ENCODE measurements around the gene MVB12B. TPM values are rescaled to one million over a fixed set of nuclear protein-coding genes. Genes with fewer than 3 reads are reported as not detected.
A peak's percentile ranks its signal among the peaks of the same experiment; 100 is the strongest.

The MVB12B gene
- total and polyA plus RNA-seq, 2 of the 4 experiments (the other 2 are of a cell fraction) = 2.0 to 4.0 TPM

DNA sequence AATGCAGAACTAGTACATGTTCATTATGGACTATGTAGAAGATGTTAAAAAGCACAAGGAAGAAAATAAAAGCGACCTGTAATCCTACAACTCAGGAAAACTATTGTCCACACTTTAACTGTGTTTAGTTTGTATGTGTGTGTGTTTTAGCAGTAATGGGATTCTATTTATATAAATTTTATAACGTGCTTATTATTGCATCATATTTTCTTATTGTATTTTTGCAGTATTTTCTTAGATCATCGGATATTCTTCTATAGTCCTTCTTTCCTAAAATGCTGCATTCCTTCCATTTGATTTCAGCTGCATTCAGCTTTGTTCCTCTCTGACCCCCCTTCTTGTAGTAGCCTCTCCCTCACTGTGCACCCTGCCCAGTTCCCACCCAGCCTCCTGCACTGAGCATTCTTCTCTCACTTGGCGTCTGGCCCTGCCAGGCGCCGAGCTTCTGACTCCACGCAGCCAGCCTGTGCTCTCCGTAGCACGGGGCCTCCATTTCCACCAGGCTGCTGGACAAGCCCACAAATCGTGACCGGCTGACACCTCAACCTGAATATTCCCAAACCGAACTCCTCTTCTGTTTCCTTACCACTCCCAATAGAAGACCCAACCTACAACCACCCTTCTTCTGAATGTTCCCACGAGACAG, 39.9 kb downstream of the MVB12B start:
- no peak overlapping the region for H3K14ac ChIP-seq (replicated peaks; ENCODE audit: low read depth, low read length)
- no peak for DNase-seq
- no TSS peak for BruUV-seq (replicated peaks)
- H3K27me3 ChIP-seq (ENCODE audit: control insufficient read depth, insufficient read depth, low read length) = no peaks in the 10 kb centered on the region
- no peaks in the 10 kb centered on the region; the same call in 1 of the 2 replicates for H4K20me1 ChIP-seq (ENCODE audit: insufficient read depth, low read length)
- H4K91ac ChIP-seq (ENCODE audit: insufficient read depth, low read depth, low read length) = no peak overlapping the region
- H2BK5ac ChIP-seq (ENCODE audit: low read depth, low read length, poor library complexity, severe bottlenecking) = no peak overlapping the region
- H3K9me1 ChIP-seq (ENCODE audit: insufficient read depth, low read length) = peaks cover 9% of the 10 kb centered on the region
- H3K23ac ChIP-seq (ENCODE audit: low read depth, low read length) = no peak overlapping the region
- H3K18ac ChIP-seq (ENCODE audit: low read depth, low read length) = no peak overlapping the region
- H3K4me3 ChIP-seq (ENCODE audit: insufficient read depth, low read depth, low read length) = no peak overlapping the region
- no peak overlapping the region for H3K27ac ChIP-seq (ENCODE audit: insufficient read depth, low read length)
- no peak overlapping the region for H3K9ac ChIP-seq (ENCODE audit: low read depth, low read length)
- H3K4me1 ChIP-seq (ENCODE audit: control insufficient read depth, insufficient read depth, low read length) = 0 out of 2 replicates have a peak, but pooled peaks cover 3% of the 10 kb centered on the region
- H2BK120ac ChIP-seq (ENCODE audit: low read depth, low read length) = no peak overlapping the region
- no peak overlapping the region for H3K4me2 ChIP-seq (ENCODE audit: low read depth, low read length)
- peaks cover 3% of the 10 kb centered on the region for H3K9me3 ChIP-seq (ENCODE audit: control insufficient read depth, insufficient read depth, low read length)
- no peak overlapping the region for H4K8ac ChIP-seq (ENCODE audit: low read depth in 2 of 2, low read length in 2 of 2)
- H4K5ac ChIP-seq (ENCODE audit: low read depth, low read length) = no peak overlapping the region
- peaks cover 0 to 12% of the 10 kb centered on the region in 2 experiments; a peak in 2 of 4 replicates for H3K79me1 ChIP-seq (ENCODE audit: low read depth in 1 of 2, low read length in 2 of 2)
- H3K4ac ChIP-seq (ENCODE audit: low read depth, low read length) = no peak overlapping the region
- H2AK5ac ChIP-seq (ENCODE audit: low read depth, low read length) = no peak overlapping the region
- ChIA-PET CTCF (interaction anchor here (0.6 kb wide), 1 partner anchor 49 kb away, joined by 3 read pairs; no protein-coding TSS in a partner anchor), POLR2A (ENCODE audit: unreplicated experiment) (no interaction called here)
- WGBS, 2 experiments (ENCODE audit: extremely low coverage in 2 of 2, insufficient read length in 1 of 2) = 44% methylated on average over 10 of the region's 13 CpGs; no CpG with 5 or more reads in 1 of the 2 experiments
- no peak overlapping the region for H2AFZ ChIP-seq (replicated peaks; ENCODE audit: low read length, poor library complexity)
- in situ Hi-C loops (cut with MboI; ENCODE audit: low sequenced_read_pairs) (no loop called here), dilution Hi-C loops (cut with HindIII; ENCODE audit: low sequenced_read_pairs, unreplicated experiment) (no loop called here), intact Hi-C loops (cut with micrococcal nuclease) (no loop called here)
- no peak overlapping the region for H2AK9ac ChIP-seq (replicated peaks; ENCODE audit: low read depth, low read length, poor library complexity)
- H2BK20ac ChIP-seq (ENCODE audit: low read depth, low read length) = no peak overlapping the region
- no peak for TF ChIP-seq NFE2L2 (IDR thresholded peaks at IDR 0.05; ENCODE audit: low read depth, low read length)
- TF ChIP-seq CHD1 (IDR thresholded peaks at IDR 0.05; ENCODE audit: low read depth, low read length) = no peak
- no peak for TF ChIP-seq MXI1 (IDR thresholded peaks at IDR 0.05; ENCODE audit: borderline replicate concordance, low read depth, low read length)
- TF ChIP-seq CEBPB (IDR thresholded peaks at IDR 0.05; ENCODE audit: low read depth, low read length) = peak; percentile 67
- no peak for TF ChIP-seq FOS (IDR thresholded peaks at IDR 0.05; ENCODE audit: low read depth, low read length)
- TF ChIP-seq MAFK (IDR thresholded peaks at IDR 0.05; ENCODE audit: low read depth, low read length) = no peak
- no peaks in the 10 kb centered on the region for H3K36me3 ChIP-seq (ENCODE audit: control insufficient read depth, insufficient read depth, low read length)
- no peak overlapping the region for H3K56ac ChIP-seq (ENCODE audit: extremely low read depth, insufficient read depth, low read length)
- 0 out of 2 replicates have a peak, but pooled peaks have one; percentile 25 for ATAC-seq (ENCODE audit: low read depth)
- no peak overlapping the region for H2BK15ac ChIP-seq (ENCODE audit: low read depth, low read length)
